Measurements from ENCODE around the gene NEUROD2.
A peak's percentile ranks its signal among the peaks of the same experiment; 100 is the strongest.

Gene NEUROD2

GRCh38 chr17:39618246-39618913 lies 10.7 kb upstream of the NEUROD2 start:
- DNase-seq = no peak

- peak; percentile 69 for DNase-seq
Observed at GRCh38 chr17:39617446-39618245, 9.9 kb upstream of the NEUROD2 start.

- no peak for DNase-seq
Observed at GRCh38 chr17:39617100-39617445, 9.4 kb upstream of the NEUROD2 start.

- no peak for DNase-seq
Observed at GRCh38 chr17:39615434-39615833, 7.7 kb upstream of the NEUROD2 start.

GRCh38 chr17:39614545-39615157 lies 6.9 kb upstream of the NEUROD2 start:
- no peak for DNase-seq

GRCh38 chr17:39612935-39613464 lies 5.3 kb upstream of the NEUROD2 start:
- DNase-seq = no peak

GRCh38 chr17:39612291-39612894 lies 4.7 kb upstream of the NEUROD2 start:
- no peak for DNase-seq

- no peak for DNase-seq
Observed at GRCh38 chr17:39611401-39612112, 3.8 kb upstream of the NEUROD2 start.

- no peak for DNase-seq
Observed at GRCh38 chr17:39609416-39610025, 1.8 kb upstream of the NEUROD2 start.

GRCh38 chr17:39608142-39608981 lies 642 bp upstream of the NEUROD2 start:
- DNase-seq = no peak

GRCh38 chr17:39607057-39607850 lies 466 bp downstream of the NEUROD2 start:
- no peak for DNase-seq

GRCh38 chr17:39606434-39607056 lies 1.2 kb downstream of the NEUROD2 start:
- DNase-seq = no peak

GRCh38 chr17:39605492-39606433 lies 2.0 kb downstream of the NEUROD2 start:
- no peak for DNase-seq

- DNase-seq = no peak
Observed at GRCh38 chr17:39604911-39605491, 2.7 kb downstream of the NEUROD2 start.

GRCh38 chr17:39603304-39604016 lies 4.3 kb downstream of the NEUROD2 start:
- no peak for DNase-seq

GRCh38 chr17:39602533-39603303 lies 5.0 kb downstream of the NEUROD2 start:
- DNase-seq = no peak
